ENCODE results near the gene DKK3.

DKK3 gene

DNA sequence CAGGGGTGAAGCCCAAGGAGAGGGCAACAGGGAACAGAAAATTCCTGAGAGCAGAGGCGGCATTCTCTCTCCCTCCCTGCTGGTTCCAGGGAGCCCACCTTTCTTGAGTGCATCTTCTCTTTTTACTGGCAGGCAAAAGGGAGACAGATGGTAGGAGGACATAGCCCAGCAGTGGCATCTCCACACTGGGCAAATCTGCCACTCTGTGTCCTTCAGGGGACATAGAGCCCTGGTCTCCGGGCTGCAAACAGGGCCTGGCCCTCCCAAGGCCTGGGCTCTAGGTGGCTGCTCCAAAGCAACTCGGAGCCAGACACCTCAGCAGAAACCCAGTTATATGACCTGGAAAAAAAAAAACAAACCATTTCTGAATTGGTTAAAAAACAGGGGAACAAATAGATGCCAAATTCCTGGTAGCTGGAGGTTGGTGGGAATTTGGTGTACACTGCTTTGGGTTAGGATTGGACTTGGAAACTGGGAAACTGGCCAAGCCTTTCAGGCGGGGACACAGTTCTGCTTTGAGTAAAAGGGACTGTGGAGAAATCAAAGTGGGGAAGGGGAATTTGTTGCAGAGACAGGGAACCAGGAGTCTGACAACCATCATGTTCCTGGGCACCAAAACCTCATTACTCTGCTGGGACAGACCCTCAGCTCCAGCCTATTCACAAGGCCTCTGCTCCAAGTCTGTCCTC lies 23.6 kb upstream of the DKK3 start:
- DNase-seq, result no peak

DNA sequence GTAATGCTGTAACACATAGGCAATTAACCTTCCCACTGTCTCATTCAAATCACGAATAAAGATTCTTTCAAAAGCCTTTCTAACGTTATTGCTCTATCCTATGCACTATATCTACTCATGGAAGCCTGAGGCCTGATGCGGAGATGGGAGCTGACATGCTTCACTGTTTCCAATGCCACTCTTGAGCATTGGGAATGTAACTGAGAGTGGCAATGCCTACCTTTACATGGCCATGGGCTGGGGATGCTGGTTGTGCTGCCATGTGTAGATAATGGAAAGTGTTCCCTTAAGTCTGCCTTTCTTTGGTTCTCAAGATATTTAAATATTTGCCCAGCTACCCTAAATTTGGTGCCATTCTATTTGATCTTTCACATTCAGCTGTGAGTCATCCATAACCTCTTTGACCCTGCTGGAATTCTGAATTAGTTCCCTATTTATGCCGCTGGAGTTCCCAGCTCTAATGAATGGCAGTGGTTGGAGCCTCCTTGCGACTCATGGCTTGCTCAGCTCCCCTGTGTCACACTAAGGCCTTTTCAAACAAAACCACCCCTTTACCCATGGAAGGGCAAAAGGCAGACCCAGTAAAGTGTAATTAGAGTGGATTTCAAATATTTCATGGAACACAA lies 21.4 kb upstream of the DKK3 start:
- DNase-seq, result no peak

DNA sequence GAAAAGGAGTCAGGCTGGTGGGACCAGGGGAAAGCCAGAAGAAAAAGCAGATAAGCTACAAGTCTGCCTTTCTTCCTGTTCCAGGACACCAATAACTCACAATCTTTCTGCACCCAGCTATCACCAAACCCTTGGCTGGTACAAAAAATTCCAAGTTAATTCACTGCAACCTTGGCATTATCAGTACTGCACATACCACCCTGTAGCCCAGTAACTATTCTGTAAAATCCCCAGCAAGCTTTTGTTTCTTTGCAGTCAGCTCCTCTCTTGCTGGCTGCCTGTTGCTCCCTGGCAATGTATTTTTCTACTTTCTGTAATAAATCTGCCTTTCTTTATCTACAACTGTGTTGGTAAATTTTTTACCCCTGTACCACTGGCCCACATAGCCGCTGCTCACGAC lies 20.7 kb upstream of the DKK3 start:
- no peak for DNase-seq

DNA sequence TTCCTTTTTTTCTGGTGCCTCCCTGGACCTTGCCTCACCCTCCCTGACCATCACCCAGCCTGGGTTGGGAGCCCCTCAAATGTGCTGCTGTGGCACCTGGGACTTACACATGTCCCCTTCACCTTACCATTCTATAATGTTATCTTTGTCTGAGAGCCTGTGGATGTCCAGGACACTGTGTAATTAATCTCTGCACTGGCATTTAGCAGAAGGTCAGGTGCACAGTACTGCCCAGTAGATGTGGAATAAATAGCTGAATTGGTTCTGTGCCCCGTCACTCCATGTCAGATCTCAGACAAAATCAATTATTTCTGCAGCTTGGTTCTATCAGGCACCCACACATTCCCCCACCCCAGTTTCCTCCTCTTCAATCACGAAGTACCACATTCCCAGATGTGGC lies 19.9 kb upstream of the DKK3 start:
- no peak for DNase-seq

DNA sequence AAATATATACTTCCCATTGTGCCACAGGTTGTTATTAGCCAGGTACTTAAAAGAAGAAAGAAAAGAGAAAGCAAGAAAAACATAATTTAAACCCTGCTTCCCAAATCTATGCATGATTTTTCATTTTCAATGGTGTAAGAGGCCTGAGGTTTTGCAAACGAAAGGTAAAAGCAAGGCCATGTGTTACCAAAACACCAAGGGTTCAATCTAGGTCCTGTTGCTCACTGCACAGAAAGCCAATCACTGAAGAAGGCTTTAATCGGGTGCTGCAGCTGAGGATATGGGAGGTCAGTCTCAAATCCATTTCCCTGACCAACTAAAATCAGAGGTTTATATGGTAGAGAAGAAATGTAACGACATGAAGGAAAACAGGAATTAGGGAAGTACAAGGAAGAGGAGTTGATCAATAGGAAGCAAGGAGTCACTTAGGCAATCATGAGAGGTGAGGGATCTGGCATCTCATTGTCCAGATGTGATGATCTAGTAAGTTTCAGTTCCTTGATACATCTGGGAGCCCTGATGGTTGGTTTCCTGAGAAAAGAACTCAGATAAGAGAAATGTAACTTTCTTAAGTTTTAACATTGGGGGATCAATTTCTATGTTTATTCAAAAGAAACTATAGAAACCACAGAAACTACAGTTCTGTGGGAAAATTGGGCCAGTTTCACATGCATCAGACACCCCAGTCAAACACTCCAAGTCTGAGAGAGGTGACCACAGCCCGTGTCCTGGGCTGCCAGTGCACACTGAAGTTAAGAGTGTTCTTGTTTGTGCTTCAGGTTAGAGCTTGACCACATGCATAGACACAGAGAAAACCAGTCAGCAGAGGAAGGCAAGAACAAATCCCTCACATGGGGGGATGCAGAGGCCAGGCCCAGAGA lies 18.1 kb upstream of the DKK3 start:
- DNase-seq, result no peak

DNA sequence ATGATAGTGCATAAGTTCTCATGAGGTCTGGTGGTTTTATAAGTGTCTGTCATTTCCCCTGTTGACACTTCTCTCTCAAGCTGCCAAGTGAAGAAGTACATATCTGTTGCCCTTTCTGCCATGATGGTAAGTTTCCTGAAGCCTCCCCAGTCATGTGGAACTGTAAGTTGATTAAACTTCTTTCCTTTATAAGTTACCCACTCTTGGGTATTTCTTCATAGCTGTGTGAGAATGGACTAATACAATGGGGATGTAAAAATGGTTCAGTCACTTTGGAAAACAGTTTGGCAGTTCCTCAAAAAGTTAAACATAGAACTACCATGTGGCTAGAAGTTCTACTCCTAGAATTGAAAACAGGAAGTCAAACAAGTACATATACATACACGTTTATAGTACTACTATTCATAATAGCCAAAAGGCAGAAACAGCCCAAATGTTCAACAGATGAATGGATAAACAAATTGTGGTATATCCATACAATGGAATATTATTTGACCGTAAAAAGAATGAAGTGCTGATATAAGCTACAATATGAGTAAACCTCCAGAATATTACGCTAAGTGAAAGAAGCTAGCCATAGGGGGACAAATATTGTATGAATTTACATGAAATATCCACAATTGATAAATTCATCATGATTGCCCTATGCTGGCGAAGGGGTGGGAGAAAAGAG lies 16.0 kb upstream of the DKK3 start:
- DNase-seq, result no peak

DNA sequence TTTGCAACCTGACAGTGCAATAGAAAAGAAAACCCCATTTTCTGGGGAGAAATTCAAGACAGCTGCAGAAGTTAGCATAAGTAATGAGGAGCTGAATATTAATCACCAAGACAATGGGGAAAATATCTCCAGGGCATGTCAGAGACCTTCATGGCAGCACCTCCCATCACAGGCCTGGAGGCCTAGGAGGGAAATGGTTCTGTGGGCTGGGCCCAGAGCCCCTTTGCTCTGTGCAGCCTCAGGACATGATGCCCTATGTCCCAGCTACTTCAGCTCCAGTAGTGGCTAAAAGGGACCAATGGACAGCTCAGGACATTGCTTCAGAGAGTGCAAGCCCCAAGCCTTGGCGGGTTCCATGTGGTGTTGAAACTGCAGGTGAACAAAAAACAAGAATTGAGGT lies 14.6 kb upstream of the DKK3 start:
- no peak for DNase-seq

DNA sequence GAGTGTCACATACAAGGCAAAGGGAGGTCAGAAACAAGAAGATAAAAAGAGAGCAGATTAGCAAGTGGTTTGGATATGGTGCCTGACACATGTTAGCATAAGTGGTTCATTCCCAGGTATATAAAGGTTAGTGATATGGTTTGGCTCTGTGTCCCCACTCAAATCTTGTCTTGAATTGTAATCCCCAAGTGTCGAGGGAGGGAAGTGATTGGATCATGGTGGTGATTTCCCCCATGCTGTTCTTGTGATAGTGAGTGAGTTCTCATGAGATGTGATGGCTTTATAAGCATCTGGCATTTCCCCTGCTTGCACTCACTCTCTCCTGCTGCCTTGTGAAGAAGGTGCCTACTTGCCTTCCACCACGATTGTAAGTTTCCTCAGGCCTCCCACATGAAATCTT lies 12.1 kb upstream of the DKK3 start:
- no peak for DNase-seq

DNA sequence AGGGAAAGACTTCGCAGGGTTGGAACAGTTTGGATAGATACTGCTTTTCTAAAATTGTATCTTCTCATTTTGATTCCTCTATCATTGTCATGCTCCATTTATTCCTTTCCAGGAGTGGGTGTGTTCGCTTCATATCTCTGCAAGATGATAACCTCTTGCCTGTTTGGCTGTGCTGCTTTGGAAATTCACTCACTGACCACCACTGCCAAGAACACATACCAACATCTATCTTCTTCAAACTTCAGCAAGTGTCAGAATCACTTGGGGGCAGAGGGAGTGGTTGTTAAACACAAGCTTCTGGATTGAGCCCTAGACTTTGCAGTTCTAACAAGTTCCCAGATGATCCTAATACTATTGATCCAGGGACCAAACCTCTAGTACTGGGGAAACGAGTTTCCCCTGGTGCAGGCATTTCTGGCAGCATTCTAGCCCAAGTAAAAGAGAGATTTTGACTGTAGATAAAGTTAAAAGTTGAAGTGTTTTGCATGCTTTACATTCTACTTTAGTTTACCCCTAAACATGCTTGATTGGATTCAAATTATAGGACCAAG lies 11.5 kb upstream of the DKK3 start:
- no peak for DNase-seq

DNA sequence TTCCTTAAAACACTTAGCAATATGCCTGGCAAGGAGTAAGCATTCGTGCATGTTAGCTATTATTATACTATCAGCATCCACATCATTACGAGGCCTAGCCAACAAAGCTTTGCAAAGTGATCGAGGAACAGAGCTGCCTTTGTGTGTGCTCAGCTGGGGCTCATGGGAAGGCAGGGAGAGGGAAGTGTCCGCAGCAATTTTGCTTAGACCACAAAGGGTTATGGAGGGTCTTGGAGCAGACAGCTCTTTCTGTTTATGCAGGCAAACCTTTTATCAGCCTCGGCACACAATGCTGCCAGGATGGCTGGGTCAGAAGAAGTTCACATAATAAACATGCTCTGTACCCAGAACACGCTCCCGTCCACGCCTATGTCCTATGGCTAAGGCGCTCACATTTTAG lies 10.9 kb upstream of the DKK3 start:
- peak in 27 of 56 donors; percentile 8 to 69 (median 41) for DNase-seq

DNA sequence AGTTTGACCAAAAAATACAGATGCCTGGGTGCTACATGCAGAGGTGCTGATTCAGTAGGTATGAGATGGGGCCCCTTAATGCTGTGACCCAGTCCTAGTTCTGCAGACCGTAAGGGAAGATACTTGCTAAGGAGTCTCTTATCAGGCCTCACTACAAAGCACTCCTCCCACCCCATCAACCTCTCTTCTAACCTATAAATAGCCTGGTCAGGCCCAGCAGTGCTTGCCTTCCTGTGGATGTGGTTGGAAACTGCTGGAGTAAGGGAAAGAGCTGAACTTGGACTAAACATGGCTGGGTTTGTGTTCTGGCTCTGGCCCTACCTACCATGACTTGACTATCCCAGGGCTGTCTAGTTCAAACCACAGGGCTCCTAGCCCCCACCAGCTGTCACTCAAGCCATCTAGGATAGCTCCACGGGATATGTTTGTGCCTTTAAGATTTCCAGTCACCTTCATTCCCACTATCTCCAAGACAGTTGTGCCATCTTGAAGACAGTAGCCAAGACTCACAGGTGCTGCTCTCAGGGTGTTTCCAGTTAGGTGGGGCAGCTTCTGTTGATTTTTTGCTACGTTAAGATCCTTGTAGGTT lies 9.5 kb upstream of the DKK3 start:
- no peak for DNase-seq

DNA sequence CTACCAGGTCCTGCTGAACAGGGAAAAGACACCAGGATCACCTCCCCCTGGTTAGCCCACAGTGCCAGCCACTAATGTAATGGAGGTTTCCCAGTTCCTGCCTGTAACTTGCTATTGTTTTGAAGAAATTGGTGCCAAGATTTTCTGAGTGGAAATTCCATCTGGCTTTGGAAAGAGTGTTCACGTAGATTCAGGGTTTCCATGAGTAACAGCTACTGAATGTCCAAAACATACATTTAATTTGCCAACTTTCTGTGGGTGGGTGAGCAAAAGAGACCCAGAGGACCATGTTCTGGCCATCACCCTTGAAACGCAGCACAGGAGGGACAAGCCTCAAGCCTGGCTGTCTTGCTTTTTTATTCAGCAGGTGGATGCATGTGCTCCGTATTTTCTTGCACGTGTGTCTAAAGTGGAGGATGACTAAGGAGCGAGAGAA lies 8.8 kb upstream of the DKK3 start:
- DNase-seq, result no peak

DNA sequence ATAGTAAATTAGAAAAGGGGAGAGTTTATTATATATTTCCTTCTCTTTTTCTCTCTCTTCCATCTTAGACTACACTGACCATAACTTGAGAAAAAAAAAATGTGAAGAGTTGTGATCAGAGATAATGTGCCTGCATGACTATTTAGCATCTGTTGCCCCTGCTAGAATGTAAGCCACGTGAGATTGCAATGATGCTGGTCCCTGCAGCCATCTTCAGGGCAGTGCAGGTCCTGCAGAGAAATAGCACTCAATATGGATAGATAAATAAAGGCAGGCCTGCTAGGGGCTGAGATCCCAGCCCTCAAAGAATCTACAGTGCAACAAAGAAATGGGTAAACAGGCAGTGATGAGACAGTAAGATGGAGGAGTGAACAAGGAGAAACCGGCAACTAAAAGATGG lies 7.8 kb upstream of the DKK3 start:
- no peak for DNase-seq

DNA sequence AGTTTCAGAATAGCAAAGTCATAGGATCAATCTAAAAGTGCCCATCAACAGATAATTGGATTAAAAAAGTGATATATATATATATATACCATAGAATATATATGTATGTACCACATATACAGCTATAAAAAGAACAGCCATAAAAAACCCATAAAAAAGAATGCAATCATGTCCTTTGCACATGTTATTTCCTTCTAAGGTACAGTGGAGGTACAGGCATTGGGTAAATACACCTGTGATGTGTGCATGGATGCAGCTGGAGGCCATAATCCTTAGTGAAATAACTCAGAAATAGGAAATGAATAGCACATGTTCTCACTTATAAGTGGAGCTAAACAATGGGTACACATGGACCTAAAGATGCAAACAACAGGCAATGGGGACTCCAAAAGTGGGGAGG lies 7.1 kb upstream of the DKK3 start:
- DNase-seq, result no peak

DNA sequence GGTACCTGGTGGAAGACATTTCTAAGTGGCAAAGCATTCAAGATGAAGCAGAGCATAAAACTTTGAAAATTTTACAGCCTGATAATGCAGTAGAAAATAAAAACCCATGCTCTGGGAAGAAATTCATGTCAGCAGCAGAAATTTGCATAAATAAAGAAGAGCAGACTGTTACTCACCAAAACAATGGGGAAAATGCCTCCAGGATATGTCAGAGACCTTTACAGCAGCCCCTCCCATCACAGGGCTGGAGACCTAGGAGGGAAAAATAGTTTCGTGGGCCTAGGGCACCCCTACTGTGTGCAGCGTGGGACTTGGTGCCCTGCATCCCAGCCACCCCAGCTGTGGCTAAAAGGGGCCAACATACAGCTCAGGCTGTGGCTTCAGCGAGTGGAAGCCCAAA lies 5.4 kb upstream of the DKK3 start:
- DNase-seq, result no peak

DNA sequence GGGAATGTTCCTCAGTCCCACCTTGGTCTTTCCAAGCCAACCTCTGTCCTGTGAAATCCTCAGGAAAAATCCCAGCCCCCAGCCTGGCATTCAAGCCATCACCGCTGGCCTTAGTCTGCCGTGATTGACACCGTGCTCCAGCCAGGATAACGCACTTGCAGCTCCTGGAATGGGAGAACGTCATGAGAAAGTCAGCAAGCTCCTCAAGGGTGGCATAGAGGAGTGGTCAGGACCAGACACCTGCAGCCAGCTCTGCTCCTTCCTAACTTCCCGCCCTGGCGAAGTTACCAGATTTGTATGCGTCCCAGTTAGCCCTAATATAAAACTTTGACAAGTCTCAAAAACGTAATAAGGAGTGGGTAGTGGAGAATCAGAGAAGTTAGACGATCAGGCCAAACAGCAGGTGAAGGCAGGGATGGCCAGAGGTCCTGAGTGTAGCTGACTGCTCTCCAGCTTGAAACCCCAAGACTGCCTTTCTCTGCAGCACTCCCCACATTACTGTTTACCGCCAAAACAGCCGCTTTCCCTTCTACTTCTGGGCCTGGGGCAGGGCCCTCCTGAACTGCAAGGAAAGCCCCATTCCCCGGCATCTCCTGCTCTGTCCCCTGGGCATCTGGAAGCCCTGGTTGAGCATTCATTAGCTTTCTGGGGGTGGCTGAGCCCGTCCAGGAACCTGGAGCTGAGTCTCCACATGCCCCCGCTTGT lies 1.3 kb upstream of the DKK3 start:
- no peak for DNase-seq

DNA sequence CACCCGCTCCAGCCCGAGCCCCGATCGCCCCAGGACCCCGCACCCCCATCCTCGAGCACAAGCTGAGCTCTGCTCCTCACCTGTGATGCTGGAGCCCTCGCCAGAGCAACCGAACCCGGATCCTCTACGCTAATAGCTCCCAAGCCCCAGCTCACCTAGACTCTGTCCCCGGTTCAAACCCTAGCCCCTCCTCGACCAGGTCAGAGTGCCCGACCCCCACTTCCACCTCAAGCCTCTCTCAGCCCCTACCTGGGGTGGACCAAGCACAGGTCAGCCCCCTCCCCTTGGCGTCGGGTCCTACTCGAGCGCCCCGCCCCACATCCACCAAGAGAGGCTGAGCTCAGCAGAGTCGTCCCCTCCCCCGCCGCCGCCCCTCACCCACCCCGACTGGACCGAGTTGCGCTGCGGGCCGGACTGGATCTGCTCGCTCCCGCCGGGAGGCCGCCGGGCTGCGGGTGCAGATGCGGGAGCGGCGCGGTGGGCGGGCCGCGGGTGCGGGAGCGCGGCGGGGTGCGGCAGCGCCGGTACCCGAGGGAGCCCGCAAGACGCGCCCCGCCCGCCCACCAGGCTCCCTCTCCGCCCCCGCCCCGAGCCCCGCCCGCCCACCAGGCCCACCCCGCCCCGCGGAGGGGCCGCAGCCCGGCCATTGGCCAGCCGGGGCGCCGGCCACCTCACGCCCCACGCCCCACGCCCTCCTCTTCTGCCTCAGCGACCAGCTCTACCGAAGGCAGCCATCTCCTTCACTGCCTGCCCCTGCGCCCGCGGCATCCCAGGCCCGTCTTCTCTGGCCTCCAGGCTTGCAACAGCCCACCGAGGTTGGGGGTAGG lies 577 bp upstream of the DKK3 start:
- DNase-seq, result peak in 34 of 56 donors; percentile 13 to 69 (median 46)

DNA sequence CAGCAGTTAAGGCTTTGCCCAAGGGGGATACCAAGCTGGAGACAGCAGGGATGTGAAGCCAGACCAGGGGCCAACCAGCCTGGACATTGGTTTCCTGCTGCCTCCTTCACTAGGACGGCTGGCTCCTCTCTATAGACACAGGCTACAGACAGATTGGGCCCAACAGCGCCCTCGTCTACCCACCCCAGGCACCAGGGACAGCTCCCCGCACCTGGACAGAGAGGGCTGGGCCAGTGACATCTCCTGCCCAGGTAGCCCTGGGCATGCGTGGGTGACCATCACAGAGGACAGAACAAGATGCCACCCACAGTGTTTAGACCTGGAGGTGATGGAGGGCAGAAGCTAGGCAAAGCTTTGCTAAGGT lies 1.2 kb downstream of the DKK3 start:
- DNase-seq, result no peak

DNA sequence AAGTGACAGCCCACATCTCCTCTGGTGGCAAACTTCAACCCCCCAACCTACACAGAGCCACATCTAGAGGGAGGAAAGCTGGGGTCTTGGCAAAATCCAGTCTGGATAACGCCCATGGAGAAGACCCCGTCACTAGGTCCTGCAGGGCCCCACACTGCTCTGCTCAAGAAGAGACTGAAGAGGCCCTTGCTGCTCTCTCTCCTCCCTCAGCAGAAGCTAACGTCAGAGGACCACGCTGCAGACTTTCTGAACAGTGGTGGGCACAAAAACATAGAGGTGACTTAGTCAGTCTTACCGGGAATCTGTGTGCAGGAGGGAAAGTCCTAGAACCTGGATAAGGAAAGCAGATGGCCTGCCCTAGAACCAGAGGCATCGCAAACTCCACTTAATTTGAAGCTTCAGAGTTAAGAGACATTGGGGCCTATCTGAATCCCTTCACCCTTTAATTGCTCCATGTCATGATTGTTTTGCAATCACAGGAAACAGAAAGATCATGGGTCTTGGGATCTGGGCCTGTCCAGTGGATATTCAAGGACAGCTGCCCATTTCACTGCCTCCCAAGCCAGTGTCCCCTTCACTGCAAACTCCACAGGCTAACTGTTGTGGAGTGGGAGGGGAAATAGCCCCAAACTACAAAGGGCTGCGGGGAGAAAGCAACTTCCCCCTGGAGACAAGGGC lies 1.7 kb downstream of the DKK3 start:
- DNase-seq, result no peak

Data from amygdala (tissue), 56 donors.